ENCODE results near the gene FKRP.

FKRP gene

DNA sequence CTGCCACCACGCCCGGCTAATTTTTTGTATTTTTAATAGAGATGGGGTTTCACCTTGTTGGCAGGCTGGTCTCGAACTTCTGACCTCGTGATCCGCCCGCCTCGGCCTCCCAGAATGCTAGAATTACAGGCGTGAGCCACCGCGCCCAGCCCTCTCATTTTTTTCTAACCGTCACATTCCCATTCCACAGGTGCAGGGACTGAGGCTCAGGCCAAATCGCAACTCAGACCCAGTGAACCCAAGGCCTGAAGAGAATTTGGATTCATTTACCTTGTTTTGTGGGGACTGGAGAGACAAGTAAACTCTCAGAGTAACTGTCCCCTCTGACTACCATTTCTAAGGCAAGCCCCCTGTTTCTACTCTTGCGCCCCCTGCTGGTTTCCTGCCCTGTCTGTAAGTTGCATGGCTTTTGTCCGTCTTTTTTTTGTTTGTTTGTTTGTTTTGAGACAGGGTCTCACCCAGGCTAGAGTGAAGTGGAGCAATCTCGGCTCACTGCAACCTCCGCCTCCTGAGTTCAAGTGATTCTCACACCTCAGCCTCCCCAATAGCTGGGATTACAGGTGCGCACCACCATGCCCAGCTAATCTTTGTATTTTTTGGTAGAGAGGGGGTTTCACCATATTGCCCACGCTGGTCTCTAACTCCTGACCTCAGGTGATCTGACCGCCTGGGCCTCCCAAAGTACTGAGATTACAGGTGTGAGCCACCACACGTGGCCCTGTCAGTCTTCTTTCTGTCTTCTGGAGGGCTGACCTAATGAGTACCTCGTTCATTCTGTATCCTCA is 2.7 kb downstream of the FKRP start:
- TF ChIP-seq, protein P1, sequence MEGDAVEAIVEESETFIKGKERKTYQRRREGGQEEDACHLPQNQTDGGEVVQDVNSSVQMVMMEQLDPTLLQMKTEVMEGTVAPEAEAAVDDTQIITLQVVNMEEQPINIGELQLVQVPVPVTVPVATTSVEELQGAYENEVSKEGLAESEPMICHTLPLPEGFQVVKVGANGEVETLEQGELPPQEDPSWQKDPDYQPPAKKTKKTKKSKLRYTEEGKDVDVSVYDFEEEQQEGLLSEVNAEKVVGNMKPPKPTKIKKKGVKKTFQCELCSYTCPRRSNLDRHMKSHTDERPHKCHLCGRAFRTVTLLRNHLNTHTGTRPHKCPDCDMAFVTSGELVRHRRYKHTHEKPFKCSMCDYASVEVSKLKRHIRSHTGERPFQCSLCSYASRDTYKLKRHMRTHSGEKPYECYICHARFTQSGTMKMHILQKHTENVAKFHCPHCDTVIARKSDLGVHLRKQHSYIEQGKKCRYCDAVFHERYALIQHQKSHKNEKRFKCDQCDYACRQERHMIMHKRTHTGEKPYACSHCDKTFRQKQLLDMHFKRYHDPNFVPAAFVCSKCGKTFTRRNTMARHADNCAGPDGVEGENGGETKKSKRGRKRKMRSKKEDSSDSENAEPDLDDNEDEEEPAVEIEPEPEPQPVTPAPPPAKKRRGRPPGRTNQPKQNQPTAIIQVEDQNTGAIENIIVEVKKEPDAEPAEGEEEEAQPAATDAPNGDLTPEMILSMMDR (IDR thresholded peaks at IDR 0.05; ENCODE audit: borderline replicate concordance, insufficient read depth, low read depth, low read length): peak; percentile 82
- no peak overlapping the region for H3K4me3 ChIP-seq (ENCODE audit: low read depth, low read length)

DNA sequence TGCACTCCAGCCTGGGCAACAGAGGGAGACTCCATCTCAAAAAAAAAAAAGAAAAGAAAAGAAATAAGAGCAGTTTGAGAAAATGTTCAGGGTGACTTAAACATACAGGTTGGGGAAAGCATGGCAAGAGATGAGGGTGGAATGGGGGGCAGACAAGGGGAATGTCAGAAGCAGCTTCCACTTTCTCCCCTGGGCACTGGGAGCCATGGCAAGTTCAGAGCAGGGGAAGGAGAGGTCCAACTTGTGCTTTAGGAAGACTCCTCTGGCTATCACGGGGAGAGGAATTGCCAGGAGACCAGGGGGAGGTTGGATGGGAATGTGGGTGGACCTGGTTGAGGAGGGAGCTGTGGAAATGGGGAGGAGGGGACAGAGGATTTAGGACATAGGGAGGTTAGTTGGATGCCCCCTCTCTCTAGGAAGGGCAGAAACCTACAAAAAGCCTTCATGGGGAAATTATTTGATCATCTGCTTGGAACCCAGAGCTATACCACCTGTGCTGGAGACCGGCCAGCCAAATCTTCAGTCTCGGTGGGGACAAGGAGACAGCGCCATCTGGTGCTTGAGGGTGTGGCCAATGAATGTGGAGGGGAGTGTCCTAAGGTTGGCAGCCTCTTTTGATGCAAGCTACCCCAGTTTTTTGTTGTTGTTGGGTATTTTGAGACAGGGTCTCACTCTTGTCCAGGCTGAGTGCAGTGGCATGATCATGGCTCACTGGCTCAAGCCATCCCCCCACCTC is 7.7 kb downstream of the FKRP start:
- TF ChIP-seq, protein P1 (IDR thresholded peaks at IDR 0.05; ENCODE audit: borderline replicate concordance, insufficient read depth, low read depth, low read length): peak; percentile 63; the same call in 1 of the 2 replicates
- no peak overlapping the region for H3K4me3 ChIP-seq (ENCODE audit: low read depth, low read length)

DNA sequence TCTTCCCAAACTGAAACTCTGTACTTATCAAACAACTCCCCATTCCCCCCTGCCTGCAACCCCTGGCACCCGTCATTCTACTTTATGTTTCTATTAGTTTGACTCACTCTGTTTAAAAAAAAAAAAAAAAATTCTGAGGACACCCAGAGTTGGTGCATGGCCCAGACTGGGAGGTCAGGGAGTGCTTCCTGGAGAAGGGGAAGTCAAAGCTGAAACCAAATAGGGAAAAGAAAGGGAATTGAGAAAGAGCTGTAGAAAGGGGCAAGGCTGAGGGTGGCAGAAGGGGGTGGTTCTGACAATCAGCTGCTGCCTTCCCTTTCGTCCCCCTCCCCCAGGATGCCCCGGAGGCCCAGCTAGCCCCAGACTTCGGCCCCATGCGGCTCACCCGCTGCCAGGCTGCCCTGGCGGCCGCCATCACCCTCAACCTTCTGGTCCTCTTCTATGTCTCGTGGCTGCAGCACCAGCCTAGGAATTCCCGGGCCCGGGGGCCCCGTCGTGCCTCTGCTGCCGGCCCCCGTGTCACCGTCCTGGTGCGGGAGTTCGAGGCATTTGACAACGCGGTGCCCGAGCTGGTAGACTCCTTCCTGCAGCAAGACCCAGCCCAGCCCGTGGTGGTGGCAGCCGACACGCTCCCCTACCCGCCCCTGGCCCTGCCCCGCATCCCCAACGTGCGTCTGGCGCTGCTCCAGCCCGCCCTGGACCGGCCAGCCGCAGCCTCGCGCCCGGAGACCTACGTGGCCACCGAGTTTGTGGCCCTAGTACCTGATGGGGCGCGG is 9.4 kb downstream of the FKRP start:
- TF ChIP-seq, protein P1 (IDR thresholded peaks at IDR 0.05; ENCODE audit: borderline replicate concordance, insufficient read depth, low read depth, low read length): no peak
- no peak overlapping the region for H3K4me3 ChIP-seq (ENCODE audit: low read depth, low read length)

DNA sequence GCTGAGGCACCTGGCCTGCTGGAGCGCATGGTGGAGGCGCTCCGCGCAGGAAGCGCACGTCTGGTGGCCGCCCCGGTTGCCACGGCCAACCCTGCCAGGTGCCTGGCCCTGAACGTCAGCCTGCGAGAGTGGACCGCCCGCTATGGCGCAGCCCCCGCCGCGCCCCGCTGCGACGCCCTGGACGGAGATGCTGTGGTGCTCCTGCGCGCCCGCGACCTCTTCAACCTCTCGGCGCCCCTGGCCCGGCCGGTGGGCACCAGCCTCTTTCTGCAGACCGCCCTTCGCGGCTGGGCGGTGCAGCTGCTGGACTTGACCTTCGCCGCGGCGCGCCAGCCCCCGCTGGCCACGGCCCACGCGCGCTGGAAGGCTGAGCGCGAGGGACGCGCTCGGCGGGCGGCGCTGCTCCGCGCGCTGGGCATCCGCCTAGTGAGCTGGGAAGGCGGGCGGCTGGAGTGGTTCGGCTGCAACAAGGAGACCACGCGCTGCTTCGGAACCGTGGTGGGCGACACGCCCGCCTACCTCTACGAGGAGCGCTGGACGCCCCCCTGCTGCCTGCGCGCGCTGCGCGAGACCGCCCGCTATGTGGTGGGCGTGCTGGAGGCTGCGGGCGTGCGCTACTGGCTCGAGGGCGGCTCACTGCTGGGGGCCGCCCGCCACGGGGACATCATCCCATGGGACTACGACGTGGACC is 10.1 kb downstream of the FKRP start:
- no peak overlapping the region for H3K4me3 ChIP-seq (ENCODE audit: low read depth, low read length)
- TF ChIP-seq, protein P1 (IDR thresholded peaks at IDR 0.05; ENCODE audit: borderline replicate concordance, insufficient read depth, low read depth, low read length): no peak

DNA sequence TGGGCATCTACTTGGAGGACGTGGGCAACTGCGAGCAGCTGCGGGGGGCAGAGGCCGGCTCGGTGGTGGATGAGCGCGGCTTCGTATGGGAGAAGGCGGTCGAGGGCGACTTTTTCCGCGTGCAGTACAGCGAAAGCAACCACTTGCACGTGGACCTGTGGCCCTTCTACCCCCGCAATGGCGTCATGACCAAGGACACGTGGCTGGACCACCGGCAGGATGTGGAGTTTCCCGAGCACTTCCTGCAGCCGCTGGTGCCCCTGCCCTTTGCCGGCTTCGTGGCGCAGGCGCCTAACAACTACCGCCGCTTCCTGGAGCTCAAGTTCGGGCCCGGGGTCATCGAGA is 10.7 kb downstream of the FKRP start:
- H3K4me3 ChIP-seq (ENCODE audit: low read depth, low read length): no peak overlapping the region
- TF ChIP-seq, protein P1 (IDR thresholded peaks at IDR 0.05; ENCODE audit: borderline replicate concordance, insufficient read depth, low read depth, low read length): no peak

DNA sequence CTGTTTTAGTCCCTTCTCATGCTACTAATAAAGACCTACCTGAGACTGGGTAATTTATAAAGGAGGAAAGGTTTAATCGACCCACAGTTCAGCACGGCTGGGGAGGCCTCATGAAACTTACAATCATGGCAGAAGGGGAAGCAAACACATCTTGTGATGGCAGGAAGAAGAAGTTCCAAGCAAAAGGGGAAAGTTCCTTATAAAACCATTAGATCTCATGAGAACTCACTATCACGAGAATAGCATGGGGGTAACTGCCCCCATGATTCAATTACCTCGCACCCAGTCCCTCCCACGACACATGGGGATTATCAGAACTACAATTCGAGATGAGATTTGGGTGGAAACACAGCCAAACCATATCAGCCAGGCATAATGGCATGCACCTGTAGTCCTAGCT is 13.3 kb downstream of the FKRP start:
- no peak overlapping the region for H3K4me3 ChIP-seq (ENCODE audit: low read depth, low read length)
- TF ChIP-seq, protein P1 (IDR thresholded peaks at IDR 0.05; ENCODE audit: borderline replicate concordance, insufficient read depth, low read depth, low read length): no peak

Measured in GM12875 (cell line).